ENCODE measurements around the gene MAP4K4.

Gene MAP4K4

DNA sequence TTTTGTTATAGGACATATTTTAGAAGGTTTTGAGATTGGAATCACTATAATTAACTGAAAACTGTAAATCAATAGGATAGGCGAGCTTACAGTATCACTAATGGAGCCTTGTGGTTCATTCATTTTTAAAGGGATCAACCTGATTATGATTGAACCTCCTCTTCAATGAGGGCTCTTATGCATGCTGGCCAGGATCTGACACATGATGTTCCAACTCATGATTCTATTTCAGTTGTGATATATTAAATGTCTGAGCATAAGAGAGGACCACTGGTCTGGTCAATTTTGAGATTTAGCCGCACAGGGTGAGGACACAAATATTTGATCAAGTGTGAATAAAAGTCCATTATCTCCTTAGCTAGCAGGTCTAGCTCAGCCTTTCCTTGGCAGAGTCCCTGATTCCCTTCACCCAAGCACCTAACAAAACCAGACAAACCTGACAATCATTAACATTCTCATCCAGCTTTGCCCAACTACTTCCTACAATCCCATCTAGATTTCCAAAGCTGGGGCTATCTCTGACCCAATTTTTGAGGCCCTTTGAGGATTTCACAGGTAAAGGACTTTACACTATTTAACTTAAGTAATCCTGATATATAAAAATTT, 6.9 kb upstream of the MAP4K4 start:
- no peak for DNase-seq (ENCODE audit: low read depth, low spot score)
- H3K27ac ChIP-seq: no peak overlapping the region

DNA sequence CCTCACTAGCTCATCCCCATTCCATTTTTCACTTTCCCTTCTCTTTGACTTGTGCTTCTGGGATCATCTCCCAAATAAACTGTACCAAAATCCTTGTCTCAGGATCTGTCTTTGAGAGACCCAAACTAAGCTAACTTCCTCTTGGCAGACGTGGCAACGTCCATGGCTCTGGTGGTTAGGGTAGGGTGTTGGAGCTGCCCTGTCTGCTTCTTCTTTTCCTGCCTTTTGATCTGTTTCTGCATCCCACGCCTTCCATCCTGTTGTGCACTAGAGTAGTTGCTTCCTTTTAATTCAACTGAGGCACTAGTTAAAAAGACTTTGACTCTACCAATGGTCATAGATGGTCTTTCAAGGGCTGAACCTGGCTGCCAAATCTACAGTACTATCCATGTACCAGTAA, 5.5 kb upstream of the MAP4K4 start:
- DNase-seq (ENCODE audit: low read depth, low spot score): no peak
- H3K27ac ChIP-seq: no peak overlapping the region

DNA sequence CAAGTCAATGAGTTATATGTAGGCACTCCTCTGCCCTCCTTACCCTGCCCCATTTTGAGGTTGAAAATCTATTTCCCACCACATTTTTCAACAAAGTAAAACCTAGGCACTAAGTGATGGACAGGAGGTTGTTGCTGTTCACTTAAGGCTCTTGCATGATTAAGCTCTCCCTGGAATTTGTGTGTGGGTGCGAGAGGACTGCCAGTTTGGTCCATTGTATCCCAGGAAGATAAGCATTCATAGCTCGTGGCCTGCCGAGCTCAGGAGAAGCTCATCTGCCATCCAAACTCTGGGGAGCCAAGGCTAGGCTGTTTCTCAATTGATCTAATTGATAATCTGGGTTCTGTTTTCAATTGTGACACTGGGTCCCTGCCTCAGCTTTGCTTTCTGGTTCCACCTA, 4.7 kb upstream of the MAP4K4 start:
- no peak overlapping the region for H3K27ac ChIP-seq
- no peak for DNase-seq (ENCODE audit: low read depth, low spot score)

GRCh38 chr2:101693991-101694588, 3.4 kb upstream of the MAP4K4 start:
- no peak for DNase-seq (ENCODE audit: low read depth, low spot score)

DNA sequence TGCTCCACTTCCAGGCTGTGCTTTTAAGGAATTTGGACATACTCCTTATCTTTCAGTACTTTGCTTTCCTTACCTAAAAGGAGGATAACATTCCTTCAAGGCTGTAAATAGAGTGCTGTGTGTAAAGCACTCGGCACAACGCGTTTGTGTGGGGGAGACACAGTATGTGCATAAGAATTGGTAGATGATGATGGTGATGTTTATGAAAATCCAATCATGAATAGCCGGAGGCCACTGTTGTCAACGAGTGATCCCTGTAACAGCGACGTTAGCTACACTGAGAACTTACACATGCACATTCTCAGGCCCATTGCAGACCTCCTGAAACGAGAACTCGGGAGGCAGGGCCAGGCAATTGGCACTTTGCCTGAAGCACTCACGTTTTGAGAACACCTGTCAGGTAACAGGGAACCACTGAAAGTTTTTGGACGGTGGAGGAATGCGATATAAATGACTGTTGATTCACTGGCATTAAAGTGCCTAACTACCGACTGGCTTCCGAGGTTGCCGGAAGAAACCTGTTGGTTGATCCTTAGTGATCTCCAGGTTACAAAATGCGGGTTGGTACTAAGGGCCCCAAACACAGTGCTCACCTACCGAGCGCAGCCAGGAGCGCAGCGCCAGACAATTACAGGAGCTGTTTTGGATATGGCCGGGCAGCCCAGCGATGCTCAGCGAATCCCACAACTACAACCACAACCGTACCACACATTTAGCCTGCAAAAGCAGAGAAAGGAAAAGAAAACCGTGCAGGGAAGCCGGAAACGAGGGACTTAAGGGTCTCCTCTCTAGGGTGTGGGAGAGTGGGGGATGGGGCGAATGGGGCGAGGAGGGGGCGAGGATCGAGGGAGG, 1.0 kb upstream of the MAP4K4 start:
- no peak for DNase-seq (ENCODE audit: low read depth, low spot score)
- peak overlapping the region; percentile 90 for H3K27ac ChIP-seq

More at GRCh38 chr2:101693991-101694588, 3.4 kb upstream of the MAP4K4 start:
- no peak overlapping the region for H3K27ac ChIP-seq

GRCh38 chr2:101698014-101698843, 722 bp downstream of the MAP4K4 start:
- no peak for DNase-seq (ENCODE audit: low read depth, low spot score)
- H3K27ac ChIP-seq: peak overlapping the region; percentile 90

GRCh38 chr2:101698844-101699754, 1.6 kb downstream of the MAP4K4 start:
- peak overlapping the region; percentile 90 for H3K27ac ChIP-seq
- no peak for DNase-seq (ENCODE audit: low read depth, low spot score)

GRCh38 chr2:101699755-101700461, 2.4 kb downstream of the MAP4K4 start:
- DNase-seq (ENCODE audit: low read depth, low spot score): no peak

GRCh38 chr2:101704046-101704466, 6.5 kb downstream of the MAP4K4 start:
- DNase-seq (ENCODE audit: low read depth, low spot score): no peak
- peak overlapping the region; percentile 79 for H3K27ac ChIP-seq

More at GRCh38 chr2:101699755-101700461, 2.4 kb downstream of the MAP4K4 start:
- H3K27ac ChIP-seq: peak overlapping the region; percentile 90

DNA sequence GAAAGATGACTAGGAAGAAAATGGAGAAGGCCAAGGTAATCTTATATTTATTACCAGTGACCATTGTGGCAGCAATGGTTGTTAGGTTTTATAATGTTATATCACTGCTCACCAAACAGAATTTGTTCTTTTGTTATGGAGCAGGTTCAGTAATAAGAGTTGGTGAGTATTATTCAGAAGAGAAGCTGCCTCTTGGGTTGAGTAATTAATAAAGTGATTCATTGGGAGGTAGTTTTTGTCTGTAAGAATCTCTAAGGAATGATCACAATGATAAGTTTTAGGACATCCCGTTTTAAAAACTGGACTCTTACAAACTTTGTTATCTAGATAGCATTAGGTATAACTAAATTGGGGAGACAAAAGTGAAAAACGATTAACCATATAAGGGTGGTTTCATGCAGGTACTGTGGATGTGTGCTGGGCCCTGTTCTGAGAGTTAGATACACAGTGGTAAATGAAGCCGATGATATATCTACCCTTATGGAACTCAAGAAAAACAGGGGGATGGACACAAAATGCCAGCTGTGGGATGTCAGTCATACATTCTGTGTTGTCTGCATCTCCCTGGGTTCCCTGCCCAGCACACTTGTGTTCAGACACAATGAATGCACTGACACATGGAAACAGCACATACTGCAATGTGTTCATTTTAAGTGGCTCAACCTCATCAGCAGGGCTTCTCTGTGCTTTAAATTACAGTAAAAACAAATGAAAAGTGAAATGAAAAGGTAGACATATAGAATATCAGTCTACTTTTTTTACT, 7.5 kb downstream of the MAP4K4 start:
- H3K27ac ChIP-seq: peak overlapping the region; percentile 79

GRCh38 chr2:101706121-101706818, 8.8 kb downstream of the MAP4K4 start:
- H3K27ac ChIP-seq: peak overlapping the region; percentile 79
- no peak for DNase-seq (ENCODE audit: low read depth, low spot score)

More for the DNA sequence above, 7.5 kb downstream of the MAP4K4 start:
- DNase-seq (ENCODE audit: low read depth, low spot score): no peak

DNA sequence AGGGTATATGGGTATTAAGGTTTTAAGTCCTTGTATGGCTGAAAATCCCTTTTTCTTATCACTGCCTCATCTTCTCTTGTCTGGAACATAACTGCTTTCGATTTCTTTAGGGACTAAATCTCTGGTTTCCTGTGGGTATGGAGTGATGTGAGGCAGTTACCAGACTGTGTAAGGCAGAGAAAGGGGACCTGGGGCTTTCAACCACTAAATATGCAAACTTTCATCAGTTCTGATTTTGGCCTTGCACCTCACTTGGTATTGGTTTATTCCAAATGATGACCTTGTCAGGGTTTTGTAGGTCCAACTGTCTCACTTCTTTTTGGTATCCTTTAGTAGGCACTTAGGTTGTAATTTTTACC, 9.3 kb downstream of the MAP4K4 start:
- DNase-seq (ENCODE audit: low read depth, low spot score): no peak
- H3K27ac ChIP-seq: no peak overlapping the region

DNA sequence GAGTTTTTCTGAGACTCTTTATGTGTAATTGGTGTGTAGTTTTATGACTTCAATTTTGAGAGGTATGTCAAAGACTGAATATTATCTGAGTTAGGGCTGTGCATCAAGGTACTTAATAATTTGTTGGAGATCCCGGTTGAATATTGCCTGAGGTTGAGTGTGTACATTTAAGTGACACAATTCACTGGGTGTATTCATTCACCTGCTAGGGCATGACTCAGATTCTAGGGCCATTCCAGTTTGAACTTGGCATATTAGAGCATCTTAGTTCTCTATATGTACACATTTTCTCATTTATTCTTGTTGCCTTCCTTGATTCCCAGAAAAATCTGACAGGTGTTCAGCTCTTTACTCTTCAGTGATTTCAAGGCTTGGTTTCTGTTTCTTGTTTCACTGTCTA, 12.5 kb downstream of the MAP4K4 start:
- H3K27ac ChIP-seq: peak overlapping the region; percentile 29
- DNase-seq (ENCODE audit: low read depth, low spot score): no peak

- DNase-seq (ENCODE audit: low read depth, low spot score): no peak
Observed at GRCh38 chr2:101710471-101711318, 13.2 kb downstream of the MAP4K4 start.

GRCh38 chr2:101714118-101714517, 16.6 kb downstream of the MAP4K4 start:
- no peak overlapping the region for H3K27ac ChIP-seq
- no peak for DNase-seq (ENCODE audit: low read depth, low spot score)

More at GRCh38 chr2:101710471-101711318, 13.2 kb downstream of the MAP4K4 start:
- H3K27ac ChIP-seq: peak overlapping the region; percentile 29

DNA sequence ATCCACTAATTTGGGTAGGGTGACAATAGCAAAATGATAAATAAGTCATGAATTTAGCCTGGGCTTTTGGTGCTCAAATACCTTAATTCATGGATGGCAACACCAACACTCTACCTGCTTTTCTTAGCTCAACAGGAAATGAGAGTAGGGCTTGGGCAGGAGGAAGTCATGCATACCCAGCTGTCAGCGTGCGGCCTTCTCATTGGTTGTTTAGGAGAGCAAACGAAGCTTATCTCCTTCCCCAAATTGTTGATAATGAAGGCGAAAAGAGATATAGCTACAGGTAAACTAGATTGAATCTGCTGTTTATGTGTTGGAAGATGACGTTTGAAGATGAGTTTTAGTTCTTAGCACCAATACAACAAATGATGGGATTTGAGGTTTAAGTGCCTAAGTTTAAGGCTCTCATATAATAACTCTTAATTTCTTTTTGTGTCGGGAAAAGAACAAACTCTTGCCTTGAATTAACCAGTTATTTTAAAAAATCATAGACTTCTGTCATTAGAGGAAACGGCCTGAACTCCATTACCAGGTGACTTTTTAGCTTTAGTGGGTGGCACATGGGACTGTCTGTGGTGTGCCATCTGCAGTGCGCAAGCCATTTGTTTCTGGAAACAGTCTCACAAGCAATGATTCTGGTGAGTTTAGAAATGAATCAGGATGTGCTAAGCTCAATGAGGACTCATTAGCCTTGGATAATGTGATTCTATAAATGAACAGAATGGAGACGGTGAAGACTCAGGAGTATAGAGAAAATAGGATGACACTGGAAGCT, 19.8 kb downstream of the MAP4K4 start:
- H3K27ac ChIP-seq: no peak overlapping the region
- no peak for DNase-seq (ENCODE audit: low read depth, low spot score)

Data from epithelial cell of prostate (primary cell).